Upper lobe of left lung (tissue), 4 donors: Measurements from ENCODE around the gene TRPM8.

Experiments
- CTCF ChIP-seq, 6 experiments: fragments of 450-650 bp in 4 of 6; fragments of 200-600 bp in 2 of 6; sonication (generic) in 2 of 6; IDR thresholded peaks; one replicate each; pipeline ENCODE4 v1.5.1; 2016 to 2019; ENCODE audit warnings: antibody characterized with exemption in 6 of 6
- EP300 ChIP-seq, 4 donors: sonication (generic); formaldehyde crosslinking; IDR thresholded peaks; one replicate each; pipeline ENCODE4 v1.5.1; 2017; ENCODE audit warnings: antibody characterized with exemption in 4 of 4, control low read depth in 2 of 4
- POLR2A ChIP-seq, 4 donors: fragments of 450-650 bp; IDR thresholded peaks; one replicate each; pipeline ENCODE4 v1.5.1; 2016 to 2017; ENCODE audit warnings: antibody characterized with exemption in 4 of 4, mild to moderate bottlenecking in 2 of 4
- POLR2AphosphoS5 ChIP-seq, 2 donors: sonication (generic); formaldehyde crosslinking; IDR thresholded peaks; one replicate each; pipeline ENCODE4 v1.5.1; 2017; ENCODE audit warnings: antibody characterized with exemption in 2 of 2

- TF ChIP-seq CTCF (IDR thresholded peaks at IDR 0.05) (no peak), EP300 (IDR thresholded peaks at IDR 0.05) (no peak), POLR2AphosphoS5 (IDR thresholded peaks at IDR 0.05) (no peak), POLR2A (IDR thresholded peaks at IDR 0.05) (no peak)
Observed at GRCh38 chr2:234015861-234016260, 98.7 kb downstream of the TRPM8 start.
